ENCODE data around the gene MAST4. TPM values are rescaled to one million over a fixed set of nuclear protein-coding genes. Genes with fewer than 3 reads are reported as not detected.

MAST4 gene
- total RNA-seq, 4 donors from 2014 or later, result 8.2 to 203 (median 35.5) TPM

DNA sequence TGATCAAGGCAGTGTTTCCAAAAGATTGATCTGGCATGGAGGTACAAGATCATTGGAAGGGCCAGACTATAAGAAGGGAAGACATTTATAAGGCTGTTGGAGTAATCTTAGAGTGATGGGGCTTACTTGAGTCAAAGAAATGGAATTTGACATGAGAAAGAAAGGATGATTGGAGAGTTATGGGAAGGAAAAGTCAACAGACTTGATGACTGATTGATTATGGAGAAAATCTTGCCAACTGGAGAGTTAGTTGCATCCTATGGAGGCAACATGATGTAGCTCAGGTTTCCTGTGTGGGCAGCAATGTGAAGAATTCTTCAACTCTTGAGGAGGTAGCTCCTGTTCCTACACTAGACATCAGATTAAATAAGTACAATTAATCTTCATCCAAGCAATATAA, 10.9 kb upstream of the MAST4 start:
- no peak for DNase-seq
- no peaks in the 10 kb centered on the region for H3K4me1 ChIP-seq
- no peaks in the 10 kb centered on the region for H3K9me3 ChIP-seq
- H3K36me3 ChIP-seq, result no peaks in the 10 kb centered on the region
- no peaks in the 10 kb centered on the region for H3K27me3 ChIP-seq
- H3K4me3 ChIP-seq, result no peak overlapping the region
- no peak for TF ChIP-seq POLR2A (IDR thresholded peaks at IDR 0.05)
- TF ChIP-seq, protein P1, sequence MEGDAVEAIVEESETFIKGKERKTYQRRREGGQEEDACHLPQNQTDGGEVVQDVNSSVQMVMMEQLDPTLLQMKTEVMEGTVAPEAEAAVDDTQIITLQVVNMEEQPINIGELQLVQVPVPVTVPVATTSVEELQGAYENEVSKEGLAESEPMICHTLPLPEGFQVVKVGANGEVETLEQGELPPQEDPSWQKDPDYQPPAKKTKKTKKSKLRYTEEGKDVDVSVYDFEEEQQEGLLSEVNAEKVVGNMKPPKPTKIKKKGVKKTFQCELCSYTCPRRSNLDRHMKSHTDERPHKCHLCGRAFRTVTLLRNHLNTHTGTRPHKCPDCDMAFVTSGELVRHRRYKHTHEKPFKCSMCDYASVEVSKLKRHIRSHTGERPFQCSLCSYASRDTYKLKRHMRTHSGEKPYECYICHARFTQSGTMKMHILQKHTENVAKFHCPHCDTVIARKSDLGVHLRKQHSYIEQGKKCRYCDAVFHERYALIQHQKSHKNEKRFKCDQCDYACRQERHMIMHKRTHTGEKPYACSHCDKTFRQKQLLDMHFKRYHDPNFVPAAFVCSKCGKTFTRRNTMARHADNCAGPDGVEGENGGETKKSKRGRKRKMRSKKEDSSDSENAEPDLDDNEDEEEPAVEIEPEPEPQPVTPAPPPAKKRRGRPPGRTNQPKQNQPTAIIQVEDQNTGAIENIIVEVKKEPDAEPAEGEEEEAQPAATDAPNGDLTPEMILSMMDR (IDR thresholded peaks at IDR 0.05), result no peak
- intact Hi-C loops (cut with DNase I; ENCODE audit: low total_unique reads), result no loop called here
- peak overlapping the region; percentile 23 to 42 for H3K27ac ChIP-seq

DNA sequence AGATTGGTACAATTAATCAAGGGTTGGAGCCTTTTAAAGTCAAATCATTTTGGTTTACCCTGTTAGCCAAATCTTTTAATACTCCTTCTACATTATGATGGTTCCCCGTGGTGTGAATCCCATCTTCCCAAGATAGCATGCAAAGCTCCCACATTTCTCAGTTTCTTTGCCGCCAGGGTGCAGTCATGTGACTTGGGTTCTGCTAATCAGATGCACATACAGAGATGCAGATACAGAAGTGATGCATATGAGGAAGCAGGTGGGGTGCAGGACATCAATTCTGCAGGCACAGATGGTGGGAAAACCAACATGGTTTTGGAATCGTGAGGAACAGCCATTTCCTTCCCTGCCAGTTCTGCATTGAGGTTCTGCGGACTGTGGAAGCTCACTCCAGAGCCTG, 8.4 kb upstream of the MAST4 start:
- intact Hi-C loops (cut with DNase I; ENCODE audit: low total_unique reads), result no loop called here
- Histone ChIP-seq H3K4me1 (no peaks in the 10 kb centered on the region), H3K27ac (no peak overlapping the region), H3K9me3 (no peaks in the 10 kb centered on the region), H3K27me3 (no peaks in the 10 kb centered on the region), H3K36me3 (no peaks in the 10 kb centered on the region), H3K4me3 (no peak overlapping the region)
- DNase-seq, result no peak
- no peak for TF ChIP-seq POLR2A (IDR thresholded peaks at IDR 0.05)
- TF ChIP-seq, protein P1 (IDR thresholded peaks at IDR 0.05), result no peak

DNA sequence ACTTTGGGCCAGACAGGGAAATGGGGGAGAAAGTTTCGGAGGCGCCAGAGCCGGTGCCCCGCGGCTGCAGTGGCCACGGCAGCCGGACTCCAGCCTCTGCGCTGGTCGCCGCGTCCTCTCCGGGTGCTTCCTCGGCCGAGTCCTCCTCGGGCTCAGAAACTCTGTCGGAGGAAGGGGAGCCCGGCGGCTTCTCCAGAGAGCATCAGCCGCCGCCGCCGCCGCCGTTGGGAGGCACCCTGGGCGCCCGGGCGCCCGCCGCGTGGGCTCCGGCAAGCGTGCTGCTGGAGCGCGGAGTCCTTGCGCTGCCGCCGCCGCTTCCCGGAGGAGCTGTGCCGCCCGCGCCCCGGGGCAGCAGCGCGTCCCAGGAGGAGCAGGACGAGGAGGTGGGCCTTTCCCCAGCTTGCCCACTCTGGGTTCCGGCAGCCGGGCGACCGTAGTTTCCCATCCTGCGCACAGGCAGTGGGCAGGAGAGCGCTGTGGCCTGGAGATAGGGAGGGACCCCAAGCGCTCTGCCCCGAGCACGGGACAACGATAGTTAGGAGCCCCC, 516 bp downstream of the MAST4 start:
- TF ChIP-seq, protein P1 (IDR thresholded peaks at IDR 0.05), result no peak
- TF ChIP-seq POLR2A (IDR thresholded peaks at IDR 0.05), result no peak
- H3K27ac ChIP-seq, result peak overlapping the region; percentile 52 to 87
- intact Hi-C loops (cut with DNase I; ENCODE audit: low total_unique reads), result no loop called here
- H3K4me1 ChIP-seq, result no peaks in the 10 kb centered on the region
- DNase-seq, result peak in 1 of 2 donors; percentile 19
- no peaks in the 10 kb centered on the region for H3K36me3 ChIP-seq
- H3K9me3 ChIP-seq, result no peaks in the 10 kb centered on the region
- H3K4me3 ChIP-seq, result peak overlapping the region; percentile 30 to 76
- no peaks in the 10 kb centered on the region for H3K27me3 ChIP-seq

DNA sequence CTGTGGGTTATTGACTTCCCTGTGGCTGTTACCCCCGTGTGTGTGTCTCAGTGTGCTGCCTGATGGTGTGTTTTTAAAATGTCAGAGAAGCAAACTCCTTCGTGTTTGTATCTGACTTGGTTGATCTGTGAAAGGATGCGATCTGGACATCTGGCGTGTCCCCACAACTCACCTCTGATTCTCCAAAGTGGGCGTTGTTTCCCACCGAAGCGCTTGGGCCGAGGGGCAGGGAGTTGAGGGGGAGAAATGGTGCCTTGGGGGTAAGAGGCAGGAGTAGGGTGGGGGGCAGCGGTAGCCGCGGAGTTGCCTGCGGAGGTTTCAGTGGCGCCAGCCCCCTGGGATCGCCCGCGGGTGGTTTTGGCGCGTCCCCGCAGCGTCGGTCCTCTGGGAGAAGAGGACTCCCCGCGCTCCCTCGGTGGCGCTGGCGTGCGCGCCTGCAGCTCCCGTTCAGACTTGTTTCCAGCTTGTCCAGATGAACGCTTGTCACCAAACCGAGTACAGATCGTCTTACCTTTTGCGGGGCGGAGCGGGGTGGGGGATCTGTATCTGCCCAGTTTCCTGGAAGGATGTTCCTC, 1.1 kb downstream of the MAST4 start:
- Histone ChIP-seq H3K9me3 (no peaks in the 10 kb centered on the region), H3K27me3 (no peaks in the 10 kb centered on the region), H3K4me1 (no peaks in the 10 kb centered on the region), H3K27ac (peak overlapping the region; percentile 52 to 87), H3K4me3 (peak overlapping the region; percentile 30 to 76), H3K36me3 (no peaks in the 10 kb centered on the region)
- DNase-seq, result peak; percentile 25 to 40
- TF ChIP-seq, protein P1 (IDR thresholded peaks at IDR 0.05), result peak in 1 of 4 experiments; percentile 18
- TF ChIP-seq POLR2A (IDR thresholded peaks at IDR 0.05), result no peak
- intact Hi-C loops (cut with DNase I; ENCODE audit: low total_unique reads), result no loop called here

DNA sequence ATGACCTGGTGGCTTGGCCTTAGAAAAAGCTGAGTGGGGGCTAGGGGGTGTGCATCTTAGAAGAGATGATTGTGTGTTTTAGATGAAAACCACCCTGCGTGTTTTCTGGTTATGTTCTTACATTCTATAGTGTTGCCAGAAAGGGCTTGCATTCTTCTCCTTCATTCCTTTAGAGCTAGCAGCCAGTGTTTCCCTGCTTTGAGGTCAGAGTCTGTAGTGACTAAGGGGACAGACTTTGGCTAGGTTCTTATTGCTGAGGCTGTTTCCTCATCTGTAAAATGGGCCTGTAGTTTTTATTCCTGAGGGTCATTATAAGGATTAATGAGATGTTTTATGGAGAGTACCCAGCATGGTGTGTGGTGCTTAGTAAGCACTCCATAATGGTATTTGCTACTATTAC, 6.4 kb downstream of the MAST4 start:
- Histone ChIP-seq H3K36me3 (no peaks in the 10 kb centered on the region), H3K27ac (no peak overlapping the region), H3K4me1 (no peaks in the 10 kb centered on the region), H3K9me3 (no peaks in the 10 kb centered on the region), H3K4me3 (no peak overlapping the region), H3K27me3 (no peaks in the 10 kb centered on the region)
- DNase-seq, result no peak
- TF ChIP-seq, protein P1 (IDR thresholded peaks at IDR 0.05), result no peak
- no peak for TF ChIP-seq POLR2A (IDR thresholded peaks at IDR 0.05)
- intact Hi-C loops (cut with DNase I; ENCODE audit: low total_unique reads), result no loop called here

Data from uterus (tissue), 4 donors.